TTC549 (cell line): Measurements from ENCODE around the gene TMEM127.
"Not testable (repeated sequence)": the region's sequence is repeated elsewhere in the genome, so short reads cannot be mapped to it uniquely, and the experiment has no call there.

Experiments
- FAIRE-seq: peaks from 2 replicates; lab custom pipeline; 2012; peaks lifted over from hg19 to GRCh38; lab: Jason Lieb, UNC

Gene TMEM127

DNA sequence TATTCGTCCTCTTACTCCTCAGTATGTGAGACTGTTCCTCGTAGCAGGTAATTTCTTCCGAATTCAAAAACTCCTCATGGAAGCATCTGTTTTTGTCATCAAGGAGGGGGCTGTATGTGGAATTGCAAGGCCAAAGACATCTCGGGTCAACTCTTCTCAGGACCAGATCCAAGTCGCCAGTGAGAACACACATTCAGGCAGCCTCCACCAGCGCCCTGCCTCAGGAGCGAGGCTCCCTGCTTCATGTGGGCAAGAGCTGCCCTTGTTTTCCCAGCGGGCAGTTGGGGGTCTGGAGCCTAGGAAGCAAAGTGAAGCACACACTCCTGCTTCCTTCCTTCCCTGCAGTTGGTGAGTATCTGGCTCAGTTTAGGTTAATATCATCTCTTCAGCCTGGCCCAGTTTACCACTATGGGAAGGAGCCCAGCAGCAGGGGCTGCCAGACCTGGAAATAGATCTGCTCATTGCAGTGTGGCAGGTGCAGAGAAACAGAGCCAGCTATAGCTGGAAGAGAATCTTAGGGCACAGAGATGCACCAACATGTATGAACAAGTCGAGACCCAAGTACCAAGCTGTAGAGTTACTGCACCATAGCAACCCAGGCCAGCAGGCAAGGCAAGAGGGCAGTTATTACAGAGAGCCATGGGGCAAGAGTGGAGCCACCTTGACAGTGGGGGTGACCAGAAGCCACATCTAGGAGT lies 25.3 kb downstream of the TMEM127 start:
- FAIRE-seq, result no peak

DNA sequence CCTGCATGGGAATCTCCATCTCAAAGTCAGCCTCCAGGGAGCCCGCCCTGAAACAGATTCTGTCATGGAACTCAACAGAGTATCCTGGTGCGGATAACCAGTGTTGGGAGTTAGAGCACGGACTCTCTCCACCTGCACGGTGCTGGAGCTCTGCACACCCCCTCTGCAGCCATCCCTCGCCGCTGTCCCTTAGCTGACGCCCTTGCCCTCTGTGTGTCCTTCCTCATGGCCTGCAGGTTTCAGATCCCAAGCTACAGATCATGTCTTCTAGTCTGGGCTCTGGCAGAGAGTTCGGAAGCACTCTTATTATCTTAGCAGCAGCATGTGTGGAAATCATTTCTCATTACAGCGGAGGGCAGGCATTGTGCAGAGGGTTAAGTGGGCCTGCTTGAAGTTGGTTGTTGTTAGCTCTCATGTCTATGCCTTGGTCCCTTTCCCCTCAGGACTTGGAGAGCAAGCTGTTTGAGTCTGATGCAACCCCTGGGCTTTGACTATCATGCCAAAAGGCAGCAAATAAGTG lies 26.0 kb downstream of the TMEM127 start:
- FAIRE-seq, result no peak

DNA sequence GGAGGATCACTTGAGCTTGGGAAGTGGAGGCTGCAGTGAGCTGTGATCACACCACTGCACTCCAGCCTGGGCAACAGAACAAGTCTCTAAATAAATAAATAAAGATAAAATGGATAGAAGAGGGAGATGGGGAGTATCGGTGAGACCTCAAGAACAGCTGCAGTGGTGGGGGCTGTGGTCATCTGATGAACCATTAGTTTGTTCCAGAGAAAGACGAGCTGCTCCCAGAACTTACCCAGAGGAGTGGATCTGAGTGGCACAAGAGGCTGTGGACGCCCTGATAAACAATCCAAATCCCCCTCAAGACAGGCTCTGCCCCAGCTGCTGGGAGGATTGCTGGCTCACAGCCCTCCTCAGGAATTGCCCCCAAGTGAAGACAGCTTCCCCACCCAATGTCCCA lies 26.7 kb downstream of the TMEM127 start:
- FAIRE-seq, result no peak

DNA sequence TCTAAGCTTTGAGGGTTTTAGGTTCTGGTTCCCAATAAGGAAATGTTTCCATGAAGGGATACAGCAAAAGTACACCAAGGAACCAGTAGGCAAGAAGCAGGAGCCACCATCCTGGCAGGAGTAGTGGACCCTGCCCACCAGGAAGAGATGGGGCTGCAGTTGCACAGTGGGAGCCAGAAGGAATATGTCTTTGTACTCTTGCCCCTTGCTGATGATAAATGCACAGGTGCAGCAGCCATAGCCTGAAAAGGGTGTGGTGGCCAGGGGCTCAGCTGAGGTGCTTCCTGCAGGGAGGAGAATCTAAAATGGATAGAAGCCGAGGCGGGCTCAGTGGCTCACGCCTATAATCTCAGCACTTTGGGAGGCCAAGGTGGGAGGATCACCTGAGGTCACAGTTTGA lies 27.5 kb downstream of the TMEM127 start:
- FAIRE-seq, result no peak

DNA sequence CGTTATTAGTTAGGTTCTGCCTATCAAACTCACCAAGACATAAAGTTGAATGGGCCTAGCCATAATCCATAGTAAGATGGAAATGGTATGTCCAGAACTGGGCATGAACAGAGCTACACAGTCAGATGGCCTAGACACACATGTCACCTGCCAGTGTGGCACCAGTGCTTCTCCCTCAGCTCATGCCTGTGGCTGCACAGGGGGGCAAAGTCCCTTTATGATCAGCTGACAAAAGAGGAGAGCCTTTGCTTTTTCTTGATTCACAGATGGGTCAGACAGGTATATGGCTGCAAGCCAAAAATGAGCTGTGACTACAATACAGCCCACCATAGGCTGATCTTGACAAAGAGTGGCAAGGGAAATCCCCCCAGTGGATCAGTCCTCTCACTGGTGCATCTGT lies 28.9 kb downstream of the TMEM127 start:
- FAIRE-seq, result no peak

DNA sequence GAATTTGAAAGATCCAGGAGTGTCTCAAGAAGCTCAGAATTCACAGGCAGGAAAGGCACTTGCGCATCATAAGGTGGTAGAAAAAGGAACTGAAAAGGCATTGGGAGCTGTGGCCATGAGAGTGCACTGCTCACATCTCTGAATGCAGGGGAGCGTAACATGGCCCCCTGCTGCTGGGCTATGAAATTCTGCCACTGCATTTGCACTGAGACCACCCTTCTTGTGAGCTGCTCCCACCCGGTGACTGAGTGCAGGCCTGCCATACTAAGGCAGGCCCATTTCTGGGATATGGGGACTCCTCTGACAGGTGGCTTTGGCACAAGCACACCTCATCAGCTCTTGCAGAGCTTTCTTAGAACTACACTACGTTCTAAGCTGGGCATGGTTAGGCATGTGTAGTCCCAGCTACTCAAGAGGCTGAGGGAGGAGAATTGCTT lies 31.9 kb downstream of the TMEM127 start:
- no peak for FAIRE-seq

DNA sequence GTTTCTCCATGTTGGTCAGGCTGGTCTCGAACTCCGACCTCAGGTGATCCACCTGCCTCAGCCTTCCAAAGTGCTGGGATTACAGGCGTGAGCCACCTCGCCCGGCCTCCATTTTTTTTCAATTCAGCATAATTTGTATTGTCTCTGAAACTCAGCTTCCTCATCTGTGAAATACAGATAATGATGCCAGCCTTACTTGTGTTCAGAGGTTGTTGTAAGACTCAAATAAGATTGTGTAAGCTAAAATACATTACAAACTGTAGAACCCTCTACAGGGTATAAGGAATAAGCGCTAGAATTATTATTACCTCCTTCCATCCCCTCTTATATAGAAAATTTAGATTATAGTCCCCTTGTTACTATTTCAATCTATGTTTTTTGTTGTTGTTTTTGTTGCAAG lies 32.4 kb downstream of the TMEM127 start:
- no peak for FAIRE-seq

DNA sequence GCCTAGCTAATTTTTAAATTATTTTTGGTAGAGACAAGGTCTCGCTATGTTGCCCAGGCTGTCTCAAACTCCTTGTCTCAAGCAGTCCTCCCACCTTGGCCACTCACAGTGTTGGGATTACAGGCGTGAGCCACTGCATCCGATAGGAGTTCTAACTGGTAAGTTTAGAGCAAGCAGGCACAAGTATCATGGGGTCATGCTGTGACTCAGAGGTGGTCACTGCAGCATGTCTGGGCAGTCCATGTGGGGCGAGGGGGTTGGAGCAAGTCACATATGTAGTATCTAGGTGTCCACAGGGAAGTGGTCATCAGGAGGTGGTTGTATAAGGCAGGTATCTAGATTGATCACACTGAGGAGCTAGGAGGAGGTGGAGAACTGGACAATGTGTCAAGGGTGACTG lies 34.5 kb downstream of the TMEM127 start:
- FAIRE-seq, result no peak

DNA sequence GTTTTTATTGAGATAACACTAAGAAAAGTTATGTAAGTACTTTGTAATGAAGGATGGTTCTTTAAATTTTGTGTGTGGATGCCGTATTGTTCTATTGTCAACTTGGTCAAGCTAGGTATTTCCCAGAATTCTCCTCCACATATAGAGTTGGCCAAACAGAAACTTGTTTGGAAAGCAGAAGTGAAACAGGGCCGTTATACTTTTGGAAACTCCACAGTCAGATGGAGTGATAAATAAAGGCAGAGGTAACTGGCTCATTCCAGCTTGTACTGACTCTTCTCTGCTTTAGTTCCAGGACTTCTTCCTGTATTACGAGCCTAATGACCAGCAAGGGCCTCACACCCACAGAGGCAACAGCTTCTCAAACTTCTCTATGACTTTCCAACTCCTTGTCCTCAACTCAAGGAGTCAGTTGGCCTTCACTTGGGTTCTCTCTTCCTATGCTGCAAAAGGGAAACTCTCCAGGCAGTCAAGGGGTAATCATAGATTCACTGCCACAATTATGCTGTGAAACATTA lies 40.7 kb downstream of the TMEM127 start:
- no peak for FAIRE-seq

DNA sequence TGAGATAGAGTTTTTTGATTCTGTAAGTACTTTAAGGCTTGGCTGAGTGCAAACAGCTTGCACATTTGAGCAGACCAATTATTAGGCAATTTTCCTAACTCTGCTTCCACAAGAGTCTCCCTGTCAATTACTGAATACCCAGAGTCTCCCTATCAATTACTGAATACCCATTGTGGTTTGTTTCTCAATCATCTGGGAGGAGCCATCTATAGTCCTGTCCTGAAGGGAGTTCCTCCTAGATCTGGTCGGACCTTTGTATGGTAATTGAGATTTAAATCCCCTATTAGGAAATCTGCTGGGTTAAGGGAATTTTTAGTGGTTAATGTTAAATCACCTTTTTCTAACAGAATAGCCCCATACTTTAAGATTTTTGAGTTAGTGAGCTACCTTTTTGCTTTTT lies 44.7 kb downstream of the TMEM127 start:
- not testable (repeated sequence) for FAIRE-seq

DNA sequence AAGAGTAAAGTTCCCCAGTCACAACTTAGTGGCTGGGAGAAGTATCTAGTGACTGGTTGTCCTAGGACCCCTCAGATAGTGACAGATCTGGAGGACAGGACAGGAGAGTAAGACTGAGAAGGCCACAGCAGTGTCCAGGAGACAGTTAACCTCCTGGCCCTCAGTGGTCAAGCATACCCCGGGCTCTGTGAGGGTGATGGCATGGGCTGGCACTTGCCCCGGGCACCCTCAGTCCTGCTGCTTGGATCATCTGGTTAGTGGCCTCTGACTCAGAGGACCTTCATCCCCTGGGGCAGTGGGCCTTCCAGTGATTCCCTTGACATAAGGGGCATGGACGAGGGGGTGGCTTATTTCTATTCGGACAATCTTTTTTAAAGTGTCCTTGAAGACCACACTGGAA lies 45.8 kb downstream of the TMEM127 start:
- FAIRE-seq, result not testable (repeated sequence)

DNA sequence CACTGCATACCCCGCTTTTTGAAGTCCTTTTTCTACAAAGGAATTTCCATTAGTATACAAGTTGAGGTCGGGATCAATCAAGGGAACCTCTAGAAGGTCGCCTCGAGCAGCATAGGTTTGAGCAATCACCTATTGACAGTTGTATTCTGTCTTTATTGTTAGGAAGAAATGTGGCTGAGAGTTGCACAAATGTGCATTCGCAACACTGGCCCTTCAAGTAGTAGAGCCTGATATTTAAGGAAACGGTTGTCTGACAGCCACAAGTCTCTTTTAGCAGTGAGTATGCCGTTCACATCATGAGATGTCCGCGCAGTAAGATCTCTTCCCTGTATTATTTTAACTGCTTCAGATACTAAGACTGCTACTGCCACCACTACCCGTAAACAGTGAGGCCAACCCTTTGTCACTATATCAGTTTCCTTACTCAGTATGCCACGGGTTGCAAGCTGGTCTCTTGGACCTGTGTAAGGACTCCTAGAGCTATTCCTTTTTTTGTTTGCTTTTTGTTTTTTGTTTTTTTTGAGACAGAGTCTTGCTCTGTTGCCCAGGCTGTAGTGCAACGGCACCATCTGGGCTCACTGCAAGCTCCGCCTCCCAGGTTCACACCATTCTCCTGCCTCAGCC lies 47.2 kb downstream of the TMEM127 start:
- FAIRE-seq, result no peak

DNA sequence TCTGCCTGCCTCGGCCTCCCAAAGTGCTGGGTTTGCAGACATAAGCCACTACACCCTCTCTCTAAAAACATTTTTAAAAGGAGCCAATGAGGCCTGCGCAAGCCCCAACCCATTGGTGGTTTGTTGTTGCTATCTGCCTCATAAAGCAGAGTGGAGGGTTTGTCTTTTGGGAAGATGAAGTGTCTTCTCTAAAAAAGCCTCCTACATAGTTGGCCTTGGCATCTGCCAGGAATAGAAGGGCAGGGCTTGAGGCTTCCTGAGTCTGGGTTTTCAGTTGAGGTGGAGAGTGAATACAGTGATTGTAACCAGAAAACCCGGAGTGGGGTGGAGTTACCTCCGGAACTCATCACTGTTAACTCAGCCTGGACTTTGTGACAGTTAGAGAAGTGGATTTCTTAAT lies 51.2 kb downstream of the TMEM127 start:
- no peak for FAIRE-seq

DNA sequence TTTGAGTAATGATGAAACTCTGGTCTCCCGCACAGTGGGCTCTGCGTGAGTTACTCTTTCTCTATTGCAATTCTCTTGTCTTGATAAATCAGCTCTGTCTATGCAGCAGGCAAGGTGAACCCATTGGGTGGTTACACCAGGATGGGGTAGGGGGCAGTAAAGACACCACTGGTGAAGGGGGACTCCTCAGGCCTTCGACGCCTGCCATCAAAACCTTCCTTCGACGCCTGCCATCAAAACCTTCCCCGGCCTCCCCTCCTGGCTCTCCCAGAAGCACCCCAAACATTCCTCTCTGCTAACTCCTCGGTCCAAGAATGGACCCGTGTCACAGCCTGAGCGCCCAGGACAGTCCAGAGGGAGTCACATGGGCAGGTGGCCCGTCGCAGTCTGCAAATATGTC lies 52.4 kb downstream of the TMEM127 start:
- no peak for FAIRE-seq

DNA sequence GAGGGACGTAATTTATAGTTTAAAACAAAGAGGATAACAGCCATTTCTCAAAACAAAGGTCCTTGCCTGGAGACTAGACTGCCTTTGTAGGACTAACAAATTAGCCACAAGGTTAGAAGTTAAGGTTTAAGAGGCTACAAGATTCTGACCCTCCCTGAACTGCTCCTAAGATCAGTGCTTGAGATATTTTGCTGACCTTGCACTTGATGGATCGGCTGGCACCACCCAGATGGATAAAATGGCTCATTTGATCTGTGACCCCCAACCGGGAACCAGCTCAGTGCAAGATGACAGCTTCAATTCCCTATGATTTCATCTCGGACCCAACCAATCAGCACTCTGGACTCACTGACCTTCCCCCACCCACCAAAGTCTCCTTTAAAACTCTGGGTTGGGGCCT lies 53.5 kb downstream of the TMEM127 start:
- no peak for FAIRE-seq

DNA sequence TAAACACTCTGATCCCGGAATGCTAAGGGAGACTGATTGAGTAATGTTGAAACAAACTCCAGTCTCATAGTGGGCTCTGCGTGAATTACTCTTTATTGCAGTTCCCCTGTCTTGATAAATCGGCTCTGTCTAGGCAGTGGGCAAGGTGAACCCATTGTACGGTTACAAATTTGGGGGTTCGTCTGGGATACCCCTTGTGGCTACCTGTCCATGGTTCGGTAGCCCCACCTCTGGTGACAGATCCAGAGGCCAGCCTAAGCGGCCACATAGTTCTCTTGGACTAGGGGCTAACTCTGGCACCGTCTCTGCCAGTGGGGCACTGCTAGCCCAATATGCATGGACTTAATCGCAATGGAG lies 56.1 kb downstream of the TMEM127 start:
- no peak for FAIRE-seq

DNA sequence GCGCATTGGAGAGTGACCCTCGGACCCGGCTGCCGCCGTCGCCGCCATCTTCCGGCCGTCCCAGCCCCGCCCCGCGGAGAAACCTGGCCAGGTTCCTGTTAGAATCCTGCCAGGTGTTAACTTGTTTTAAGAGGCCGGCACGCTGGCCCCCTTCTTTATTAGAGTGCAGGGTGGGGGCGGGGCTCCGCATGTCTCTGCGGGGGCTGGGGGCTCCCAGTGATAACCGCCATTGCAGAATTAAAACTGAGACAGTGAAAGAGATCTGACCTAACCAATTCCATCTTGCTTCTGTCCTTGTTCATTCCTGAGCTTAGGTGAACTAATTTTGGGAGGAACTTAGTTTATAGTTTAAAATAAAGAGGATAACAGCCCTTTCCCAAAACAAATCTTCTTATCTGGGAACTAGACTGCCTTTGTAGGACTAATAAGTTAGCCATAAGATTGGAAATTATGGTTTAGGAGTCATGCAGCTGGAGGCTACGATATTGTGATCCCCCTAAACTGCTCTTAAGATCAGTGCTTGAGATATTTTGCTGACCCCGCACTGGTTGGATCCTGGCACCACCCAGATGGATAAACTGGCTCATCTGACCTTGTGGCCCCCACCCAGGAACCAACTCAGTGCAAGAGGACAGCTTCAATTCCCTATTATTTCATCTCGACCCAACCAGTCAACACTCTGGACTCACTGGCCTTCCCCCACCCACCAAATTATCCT lies 56.6 kb downstream of the TMEM127 start:
- FAIRE-seq, result no peak

DNA sequence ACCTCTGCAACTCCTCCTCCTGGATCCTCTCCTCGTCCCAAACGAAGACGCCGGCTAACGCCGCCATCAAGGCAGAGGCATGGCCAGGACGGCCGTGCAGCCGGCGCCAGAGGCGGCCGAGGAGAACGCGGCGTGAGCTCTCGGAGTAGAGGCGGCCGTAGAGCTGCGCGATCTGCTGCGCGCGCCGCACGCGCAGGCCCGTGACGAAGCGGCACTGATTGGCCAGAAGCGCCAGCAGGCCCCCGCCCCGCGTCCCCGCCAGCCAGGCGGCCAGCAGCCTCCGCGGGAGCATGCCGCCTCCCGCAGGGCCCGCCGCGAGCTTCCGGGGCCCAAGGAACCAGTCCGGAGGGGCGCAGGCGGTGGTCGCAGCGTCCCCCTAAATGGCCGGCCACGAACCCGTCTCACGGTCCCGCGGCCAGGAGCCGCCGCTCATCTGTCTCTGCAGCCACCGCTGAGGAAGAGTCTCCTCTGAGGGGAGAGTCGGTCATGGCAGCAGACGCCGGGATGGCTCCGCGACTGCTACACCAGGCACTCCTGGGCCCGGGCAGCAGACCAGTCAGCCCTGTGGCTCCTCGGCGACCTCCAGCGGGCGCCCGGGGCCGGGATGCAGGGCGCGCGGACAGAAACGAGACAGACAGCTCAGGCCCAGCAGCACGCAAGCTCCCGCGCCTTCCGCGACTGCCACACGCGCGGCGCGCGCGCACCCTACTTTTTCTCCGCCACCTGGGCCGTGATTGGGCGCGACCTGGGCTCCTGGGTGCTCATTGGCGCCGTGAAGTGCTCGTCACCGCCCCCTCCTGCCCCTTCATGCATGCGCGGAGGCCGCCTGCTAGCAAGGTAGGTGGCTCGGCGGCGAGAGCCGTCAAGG lies 57.4 kb downstream of the TMEM127 start, which contains the start of gene STARD7:
STARD7 (minus strand) TSS at position 685 of the 868 bp plus-strand sequence; CDS start at position 292, 393 bp downstream.
- FAIRE-seq, result peak; percentile 58

DNA sequence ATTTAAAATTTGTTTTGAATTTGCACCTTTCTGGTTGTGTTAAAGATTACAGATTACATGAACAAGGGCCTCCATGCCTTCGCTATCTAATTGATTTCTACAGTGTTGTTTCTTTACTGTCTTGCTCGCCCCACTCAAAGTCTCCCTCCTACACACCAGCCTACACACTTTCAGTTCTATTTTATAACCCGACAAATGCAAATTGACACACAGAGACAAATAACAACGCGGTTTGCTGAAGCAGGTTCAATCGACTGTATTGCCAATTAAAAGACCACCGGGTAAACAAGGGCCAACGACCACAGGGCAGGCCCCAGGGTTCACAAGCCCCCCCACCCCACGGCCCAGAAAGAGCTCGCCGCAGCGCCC lies 58.0 kb downstream of the TMEM127 start:
- no peak for FAIRE-seq

DNA sequence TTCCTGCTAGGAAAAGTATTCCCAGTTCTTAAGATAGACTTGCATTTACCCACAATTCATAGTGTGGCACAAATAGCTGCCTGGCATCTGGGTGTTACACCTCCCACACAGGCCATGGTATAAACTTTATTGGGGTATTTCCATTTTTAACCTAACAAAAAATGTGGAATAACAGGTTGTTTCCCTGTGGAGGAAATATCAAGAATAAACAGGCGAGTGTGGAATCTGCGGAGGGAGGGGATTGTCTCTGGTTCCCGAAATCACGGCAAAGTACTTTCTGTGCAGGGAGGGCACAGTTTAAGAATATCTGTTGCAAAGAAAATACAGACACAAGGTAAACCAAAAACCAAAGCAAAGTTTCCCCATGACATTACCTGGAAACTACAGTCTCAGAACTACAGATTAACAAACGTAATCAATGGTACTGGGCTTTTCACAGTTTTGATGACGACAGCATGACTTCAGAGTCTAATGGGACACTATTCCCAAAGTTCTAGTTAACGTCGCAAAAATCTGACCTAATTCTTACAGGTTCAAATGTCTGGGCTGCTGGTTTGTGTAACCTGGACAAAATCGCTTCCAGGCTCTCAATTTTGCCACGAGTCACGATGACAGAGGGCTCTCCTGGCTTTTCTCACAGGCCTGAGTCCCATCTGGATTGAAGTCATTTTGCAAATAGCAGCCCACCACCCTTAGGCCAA lies 58.6 kb downstream of the TMEM127 start:
- FAIRE-seq, result no peak

DNA sequence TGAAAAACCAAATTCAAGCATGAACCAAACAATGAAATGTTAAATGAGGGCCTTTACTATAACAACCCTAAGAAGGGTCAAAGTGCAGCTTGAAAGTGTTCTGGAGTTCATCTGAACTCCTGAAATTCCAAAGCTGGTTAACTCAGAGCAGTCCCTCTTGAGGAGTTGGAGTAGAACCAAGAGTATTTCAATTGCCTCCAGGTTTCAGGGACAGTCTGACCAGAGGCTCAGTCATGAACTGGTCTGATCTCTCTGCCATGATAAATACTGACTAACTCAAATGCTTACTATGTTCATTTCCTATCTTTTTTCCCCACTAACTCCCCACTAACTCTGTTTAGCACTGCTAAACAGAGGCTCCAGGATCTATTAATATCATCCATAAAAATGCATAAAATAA lies 59.9 kb downstream of the TMEM127 start:
- no peak for FAIRE-seq
